ENCODE results near the gene RESF1.
A peak's percentile ranks its signal among the peaks of the same experiment; 100 is the strongest.

The RESF1 gene

DNA sequence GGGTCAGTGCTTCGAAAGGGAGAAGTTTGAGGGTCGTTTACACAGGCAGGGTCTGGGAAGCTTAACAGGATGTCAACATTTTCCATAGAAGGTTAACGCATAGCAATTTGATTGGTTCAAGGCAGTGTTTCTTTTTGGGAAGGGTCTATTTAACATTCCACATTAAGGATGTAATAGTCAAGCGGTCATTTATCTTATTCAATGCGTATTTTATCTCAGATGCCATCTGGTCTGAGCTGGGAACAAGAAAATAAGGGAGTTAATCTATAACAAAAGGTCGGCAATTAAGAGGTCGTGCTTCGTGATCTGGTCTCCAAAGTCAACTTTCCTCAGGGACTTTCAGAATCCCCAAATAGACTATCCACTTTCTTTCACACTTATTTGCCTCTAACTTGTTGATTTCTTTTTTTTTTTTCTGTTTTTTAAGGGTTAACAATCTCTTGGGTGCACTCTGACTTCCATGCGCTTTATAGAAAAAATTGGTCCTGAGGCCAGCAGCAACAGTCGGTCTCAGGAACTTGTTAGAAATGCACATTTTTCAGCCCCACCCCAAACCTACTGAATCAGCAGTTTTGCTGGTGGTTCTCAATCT, 550 bp upstream of the RESF1 start:
- DNase-seq: no peak
- intact Hi-C loops (cut with DNase I): no loop called here

GRCh38 chr12:31959701-31960391, 631 bp downstream of the RESF1 start:
- DNase-seq: peak; percentile 46 to 89 (median 78)
- intact Hi-C loops (cut with DNase I): no loop called here

DNA sequence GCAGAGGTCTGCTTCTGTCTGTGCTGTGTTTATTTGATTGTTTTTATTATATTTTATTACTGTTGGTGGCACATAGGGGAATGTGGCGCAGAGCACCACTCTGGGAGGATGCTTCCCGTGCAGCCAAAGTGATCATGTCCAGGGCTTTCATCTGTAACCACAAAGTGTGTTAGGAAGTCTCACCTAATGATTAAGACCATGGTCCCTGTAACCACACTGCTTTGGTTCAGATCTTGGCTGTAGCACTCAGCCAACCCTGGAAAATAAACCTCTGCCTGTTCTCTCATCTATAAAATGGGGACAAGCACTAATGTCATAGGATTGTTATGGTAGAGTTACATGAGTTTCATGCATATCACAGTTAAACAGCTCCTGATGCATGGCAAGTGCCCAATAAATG, 1.9 kb downstream of the RESF1 start:
- intact Hi-C loops (cut with DNase I): no loop called here
- no peak for DNase-seq

DNA sequence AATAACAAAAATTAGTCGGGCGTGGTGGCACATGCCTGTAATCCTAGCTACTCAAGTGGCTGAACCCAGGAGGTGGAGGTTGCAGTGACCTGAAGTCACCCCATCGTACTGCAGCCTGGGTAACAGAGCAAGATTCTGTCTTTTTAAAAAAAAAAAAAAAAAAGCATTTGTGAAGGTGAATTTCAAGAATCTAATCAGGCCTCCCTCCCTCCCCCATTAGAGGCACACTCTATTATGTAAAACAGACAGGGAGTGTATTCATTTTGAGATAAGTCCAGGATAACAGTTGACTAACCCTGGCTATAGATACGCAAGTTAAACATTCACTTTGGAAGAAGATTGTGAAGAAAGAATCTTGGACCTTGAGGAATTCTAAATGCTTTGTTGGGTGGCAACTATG, 2.9 kb downstream of the RESF1 start:
- no peak for DNase-seq
- intact Hi-C loops (cut with DNase I): no loop called here

DNA sequence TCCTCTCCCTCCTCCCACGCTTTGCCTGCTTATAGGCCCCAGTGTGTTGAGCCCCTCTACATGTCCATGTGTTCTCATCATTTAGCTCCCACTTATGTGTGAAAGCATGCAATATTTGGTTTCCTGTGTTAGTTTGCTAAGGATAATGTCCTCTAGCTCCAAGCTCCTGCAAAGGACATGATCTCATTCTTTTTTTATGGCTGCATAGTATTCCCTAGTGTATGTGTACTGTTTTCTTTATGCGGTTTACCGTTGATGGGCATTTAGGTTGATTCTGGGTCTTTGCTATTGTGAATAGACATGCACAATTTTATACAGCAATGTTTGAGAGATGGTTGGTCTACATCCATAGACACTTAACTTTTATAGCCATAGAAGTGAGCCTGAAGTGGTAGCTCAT, 5.1 kb downstream of the RESF1 start:
- no peak for DNase-seq
- intact Hi-C loops (cut with DNase I): no loop called here

DNA sequence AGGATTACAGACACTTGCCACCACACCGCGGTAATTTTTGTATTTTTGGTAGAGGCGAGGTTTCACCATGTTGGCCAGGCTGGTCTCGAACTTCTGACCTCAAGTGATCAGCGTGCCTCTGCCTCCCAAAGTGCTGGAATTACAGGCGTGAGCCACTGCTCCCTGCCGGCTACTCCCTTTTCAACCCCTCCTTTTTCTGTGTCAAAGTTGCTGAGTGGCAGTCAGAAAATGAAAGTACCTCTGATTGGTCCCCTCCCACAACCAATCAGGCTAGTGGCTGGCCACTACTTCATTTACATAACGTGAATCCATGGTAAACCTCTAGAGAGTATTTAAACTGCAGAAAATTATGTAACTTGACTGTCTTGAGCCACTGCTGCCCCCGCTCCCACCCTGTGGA, 5.9 kb downstream of the RESF1 start:
- intact Hi-C loops (cut with DNase I): no loop called here

GRCh38 chr12:31966558-31967205, 7.5 kb downstream of the RESF1 start:
- intact Hi-C loops (cut with DNase I): no loop called here
- no peak for DNase-seq

More for the DNA sequence above, 5.9 kb downstream of the RESF1 start:
- DNase-seq: no peak

DNA sequence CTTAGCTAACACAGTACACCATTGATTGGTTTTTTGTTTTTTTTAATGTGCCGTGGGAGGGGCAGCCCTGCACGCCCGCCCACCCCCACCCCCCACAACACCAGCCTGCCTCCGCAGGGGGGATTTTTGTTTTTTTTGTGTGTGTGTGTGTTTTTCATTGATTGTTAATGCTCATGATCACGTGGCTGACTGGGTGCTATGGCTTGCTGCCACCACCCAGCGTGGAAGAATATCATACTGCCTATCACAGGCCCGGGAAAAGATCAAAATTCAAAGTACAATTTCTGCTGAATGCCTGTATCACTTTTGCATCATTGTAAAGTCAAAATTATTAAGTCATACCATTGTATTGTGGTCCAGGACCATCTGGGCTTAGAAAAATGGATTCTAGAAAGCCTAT, 8.3 kb downstream of the RESF1 start:
- intact Hi-C loops (cut with DNase I): no loop called here
- peak in 3 of 42 donors; percentile 6 to 15 (median 13) for DNase-seq

- intact Hi-C loops (cut with DNase I): no loop called here
- no peak for DNase-seq
Observed at GRCh38 chr12:31970199-31970598, 11.0 kb downstream of the RESF1 start.

GRCh38 chr12:31973818-31974217, 14.6 kb downstream of the RESF1 start:
- intact Hi-C loops (cut with DNase I): no loop called here
- no peak for DNase-seq

- intact Hi-C loops (cut with DNase I): no loop called here
- DNase-seq: no peak
Observed at GRCh38 chr12:31974673-31975072, 15.5 kb downstream of the RESF1 start.

DNA sequence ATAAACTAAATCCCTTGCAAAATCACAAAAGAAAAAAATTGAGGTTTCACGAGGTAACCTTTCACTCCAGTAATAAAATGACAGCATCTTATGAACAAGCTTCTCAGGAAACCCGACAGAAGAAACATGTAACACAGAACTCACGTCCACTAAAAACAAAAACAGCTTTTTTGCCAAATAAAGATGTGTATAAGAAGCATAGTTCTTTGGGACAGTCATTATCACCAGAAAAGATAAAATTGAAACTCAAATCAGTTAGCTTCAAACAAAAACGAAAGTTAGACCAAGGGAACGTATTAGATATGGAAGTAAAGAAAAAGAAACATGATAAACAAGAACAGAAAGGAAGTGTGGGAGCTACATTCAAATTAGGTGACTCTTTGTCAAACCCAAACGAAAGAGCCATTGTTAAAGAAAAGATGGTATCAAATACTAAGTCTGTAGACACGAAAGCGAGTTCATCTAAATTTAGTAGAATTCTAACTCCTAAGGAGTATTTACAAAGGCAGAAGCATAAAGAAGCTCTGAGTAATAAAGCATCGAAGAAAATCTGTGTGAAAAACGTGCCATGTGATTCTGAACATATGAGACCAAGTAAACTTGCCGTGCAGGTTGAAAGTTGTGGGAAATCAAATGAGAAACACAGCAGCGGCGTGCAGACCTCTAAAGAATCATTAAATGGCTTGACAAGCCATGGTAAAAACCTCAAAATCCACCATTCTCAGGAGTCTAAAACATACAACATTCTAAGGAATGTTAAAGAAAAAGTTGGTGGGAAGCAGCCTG, 25.8 kb downstream of the RESF1 start:
- DNase-seq: no peak
- intact Hi-C loops (cut with DNase I): no loop called here

DNA sequence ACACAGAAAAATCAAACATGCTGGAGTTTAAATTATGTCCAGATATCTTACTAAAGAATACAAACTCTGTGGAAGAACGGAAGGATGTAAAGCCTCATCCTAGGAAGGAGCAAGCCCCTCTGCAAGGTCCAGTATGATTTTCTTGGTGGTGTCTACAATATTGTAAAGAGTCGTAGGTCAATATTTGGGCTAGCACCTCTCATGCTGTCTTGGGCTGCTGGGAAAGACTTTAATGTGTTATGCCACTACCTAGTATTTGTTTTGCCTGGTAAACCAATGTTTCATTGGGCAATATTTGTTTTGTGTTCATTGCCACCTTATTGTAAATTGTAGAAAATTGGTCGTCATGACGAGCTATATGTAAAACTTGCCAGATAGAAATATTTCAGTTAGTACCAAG, 26.6 kb downstream of the RESF1 start:
- DNase-seq: no peak
- intact Hi-C loops (cut with DNase I): no loop called here

GRCh38 chr12:31989571-31990362, 30.6 kb downstream of the RESF1 start:
- intact Hi-C loops (cut with DNase I): no loop called here
- DNase-seq: no peak

DNA sequence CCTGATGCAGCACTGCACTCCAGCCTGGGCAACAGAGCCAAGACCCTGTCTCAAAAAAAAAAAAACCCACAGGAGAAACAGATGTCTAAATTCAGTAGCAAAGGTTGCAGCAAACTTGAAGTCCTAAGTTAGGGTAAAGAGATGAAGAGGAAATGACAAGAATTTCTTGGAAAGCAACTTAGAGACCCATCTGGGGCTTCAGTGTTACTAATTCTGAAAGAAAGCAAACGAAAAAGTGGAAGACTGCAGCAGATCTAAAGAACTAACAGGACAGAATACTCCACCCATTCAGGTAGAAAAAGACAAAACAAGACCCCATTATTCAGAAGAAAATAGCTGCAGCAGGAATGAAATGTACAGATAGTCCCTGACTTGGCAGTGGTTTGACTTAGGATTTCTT, 31.9 kb downstream of the RESF1 start:
- DNase-seq: no peak
- intact Hi-C loops (cut with DNase I): no loop called here

DNA sequence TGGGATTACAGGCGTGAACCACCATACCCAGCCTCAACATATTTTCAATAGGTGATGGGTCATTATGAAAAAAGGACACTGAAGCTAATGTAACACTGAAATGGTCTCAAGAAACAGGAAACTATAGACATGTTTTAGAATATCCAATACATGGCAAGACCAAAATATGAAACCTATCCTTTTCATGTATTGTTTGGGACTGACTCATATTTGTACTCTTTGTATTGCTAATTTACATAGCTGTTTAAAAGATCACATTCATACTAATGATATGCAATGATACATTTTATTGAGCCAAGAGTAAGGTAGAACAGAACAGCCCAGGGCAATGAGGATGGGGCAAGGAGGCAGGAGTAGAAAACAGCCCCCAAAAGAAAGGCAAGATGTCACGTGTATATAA, 32.6 kb downstream of the RESF1 start:
- intact Hi-C loops (cut with DNase I): no loop called here
- no peak for DNase-seq

DNA sequence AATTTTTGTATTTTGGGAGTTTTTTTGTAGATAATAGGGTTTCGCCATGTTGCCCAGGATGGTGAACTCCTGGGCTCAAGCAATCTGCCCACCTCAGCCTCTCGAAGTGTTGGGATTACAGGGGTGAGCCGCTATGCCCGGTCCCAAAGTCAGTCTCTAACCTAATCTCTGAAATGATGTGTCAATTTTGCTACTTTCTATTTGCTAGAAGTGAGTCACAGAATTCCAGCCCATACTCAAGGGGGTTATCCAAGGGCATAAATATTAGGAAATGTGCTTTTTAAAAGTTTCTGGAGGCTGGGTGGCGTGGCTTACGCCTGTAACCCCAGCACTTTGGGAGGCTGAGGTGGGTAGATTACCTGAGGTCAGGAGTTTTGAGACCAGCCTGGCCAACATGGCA, 40.5 kb downstream of the RESF1 start:
- no peak for DNase-seq
- intact Hi-C loops (cut with DNase I): no loop called here

DNA sequence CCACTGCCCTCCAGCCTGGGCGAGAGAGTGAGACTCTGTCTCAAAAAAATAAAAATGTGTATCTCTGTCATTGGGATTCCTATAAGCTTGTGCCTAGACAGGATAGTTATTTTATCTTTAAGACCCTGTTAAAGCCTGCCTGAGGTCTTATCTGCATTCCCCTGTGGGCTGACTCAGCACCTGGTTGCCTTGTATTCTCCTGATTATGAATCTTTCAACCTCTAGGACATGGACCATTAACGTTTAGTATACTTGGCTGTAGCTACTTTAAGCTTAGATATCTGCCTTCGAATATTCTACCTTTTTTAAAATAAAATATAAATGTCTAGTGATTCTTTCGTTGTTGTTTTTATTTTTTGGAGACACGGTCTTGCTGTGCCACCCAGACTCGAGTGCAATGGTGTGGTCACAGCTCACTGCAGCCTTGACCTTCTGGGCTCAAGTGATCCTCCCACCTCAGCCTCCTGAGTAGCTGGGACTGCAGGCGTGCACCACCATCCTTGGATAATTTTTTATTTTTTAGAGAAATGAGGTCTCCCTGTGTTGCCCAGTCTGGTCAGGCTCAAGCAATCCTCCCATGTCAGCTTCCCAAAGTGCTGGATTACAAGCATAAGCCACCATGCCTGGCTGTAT, 41.3 kb downstream of the RESF1 start:
- no peak for DNase-seq
- intact Hi-C loops (cut with DNase I): no loop called here

All from head of caudate nucleus (tissue), 42 donors.